Measurements from ENCODE around the gene RPS6KB2.

The RPS6KB2 gene

DNA sequence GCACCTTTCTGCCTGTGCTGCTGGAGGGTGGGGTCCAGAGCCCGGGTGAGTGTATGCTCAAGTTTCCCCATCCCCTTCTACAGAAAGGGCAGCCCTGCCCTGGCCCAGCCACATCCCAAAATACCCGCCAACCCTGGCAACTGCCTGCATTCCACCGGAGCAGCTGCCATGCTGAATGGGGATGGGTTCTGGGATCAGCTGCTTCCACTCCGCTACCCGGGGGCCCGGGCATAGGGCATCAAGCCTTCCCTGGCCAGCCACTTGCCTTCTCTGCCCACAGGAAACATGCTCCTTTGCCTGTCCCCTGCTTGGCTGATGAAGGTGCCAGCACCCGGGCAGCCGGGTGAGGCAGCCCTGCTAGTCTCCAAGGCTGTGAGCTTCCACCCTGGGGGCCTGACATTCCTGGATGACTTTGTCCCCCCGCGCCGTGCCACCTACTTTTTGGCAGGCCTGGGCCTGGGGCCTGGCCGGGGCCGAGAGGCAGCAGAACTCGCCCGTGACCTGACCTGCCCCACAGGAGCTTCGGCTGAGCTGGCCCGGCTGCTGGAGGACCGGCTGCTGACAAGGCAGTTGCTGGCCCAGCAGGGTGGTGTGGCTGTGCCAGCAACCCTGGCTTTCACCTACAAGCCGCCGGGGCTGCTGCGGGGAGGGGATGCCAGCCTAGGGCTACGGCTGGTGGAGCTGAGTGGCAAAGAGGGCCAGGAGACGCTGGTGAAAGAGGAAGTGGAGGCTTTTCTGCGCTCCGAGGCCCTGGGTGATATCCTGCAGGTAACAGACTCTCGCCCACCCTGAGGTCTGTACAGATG, 9.6 kb upstream of the RPS6KB2 start:
- no peak for DNase-seq (ENCODE audit: low read depth)
- H3K4me3 ChIP-seq (ENCODE audit: low read depth, low read length) = no peak overlapping the region
- TF ChIP-seq, protein P1, sequence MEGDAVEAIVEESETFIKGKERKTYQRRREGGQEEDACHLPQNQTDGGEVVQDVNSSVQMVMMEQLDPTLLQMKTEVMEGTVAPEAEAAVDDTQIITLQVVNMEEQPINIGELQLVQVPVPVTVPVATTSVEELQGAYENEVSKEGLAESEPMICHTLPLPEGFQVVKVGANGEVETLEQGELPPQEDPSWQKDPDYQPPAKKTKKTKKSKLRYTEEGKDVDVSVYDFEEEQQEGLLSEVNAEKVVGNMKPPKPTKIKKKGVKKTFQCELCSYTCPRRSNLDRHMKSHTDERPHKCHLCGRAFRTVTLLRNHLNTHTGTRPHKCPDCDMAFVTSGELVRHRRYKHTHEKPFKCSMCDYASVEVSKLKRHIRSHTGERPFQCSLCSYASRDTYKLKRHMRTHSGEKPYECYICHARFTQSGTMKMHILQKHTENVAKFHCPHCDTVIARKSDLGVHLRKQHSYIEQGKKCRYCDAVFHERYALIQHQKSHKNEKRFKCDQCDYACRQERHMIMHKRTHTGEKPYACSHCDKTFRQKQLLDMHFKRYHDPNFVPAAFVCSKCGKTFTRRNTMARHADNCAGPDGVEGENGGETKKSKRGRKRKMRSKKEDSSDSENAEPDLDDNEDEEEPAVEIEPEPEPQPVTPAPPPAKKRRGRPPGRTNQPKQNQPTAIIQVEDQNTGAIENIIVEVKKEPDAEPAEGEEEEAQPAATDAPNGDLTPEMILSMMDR (IDR thresholded peaks at IDR 0.05; ENCODE audit: insufficient read depth, low read depth, low read length, missing control alignments) = no peak

DNA sequence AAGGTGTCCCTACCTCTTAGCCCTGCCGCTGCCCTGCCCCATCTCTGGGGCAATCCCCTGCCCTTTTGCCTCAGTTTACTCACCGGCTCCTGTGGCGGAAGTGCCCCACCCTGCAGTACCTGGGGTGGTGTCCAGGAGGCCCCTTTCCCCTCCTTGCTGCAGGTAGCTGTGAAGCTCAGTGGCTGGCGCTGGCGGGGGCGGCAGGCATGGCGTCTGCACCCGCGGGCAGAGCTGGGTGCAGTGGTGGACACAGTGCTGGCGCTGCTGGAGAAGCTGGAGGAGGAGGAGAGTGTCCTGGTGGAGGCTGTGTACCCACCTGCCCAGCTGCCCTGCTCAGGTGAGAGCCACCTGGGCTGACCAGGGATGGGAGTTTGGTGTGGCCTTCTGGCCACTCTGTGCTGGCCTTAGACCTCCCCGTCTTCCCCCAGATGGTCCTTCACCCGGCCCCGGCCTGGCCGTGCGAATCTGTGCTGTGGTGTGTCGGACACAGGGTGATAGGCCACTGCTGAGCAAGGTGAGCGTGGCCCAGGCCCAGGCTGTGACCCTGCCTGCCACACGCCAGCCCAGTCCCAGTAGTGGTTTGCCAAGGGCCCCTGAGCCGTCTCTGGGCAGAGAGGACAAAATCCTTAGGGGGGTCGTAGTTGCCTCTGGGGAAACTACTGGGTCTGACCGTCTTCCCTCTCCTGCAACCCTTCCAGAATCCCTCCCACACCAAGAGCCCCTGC, 8.8 kb upstream of the RPS6KB2 start:
- no peak for DNase-seq (ENCODE audit: low read depth)
- TF ChIP-seq, protein P1 (IDR thresholded peaks at IDR 0.05; ENCODE audit: insufficient read depth, low read depth, low read length, missing control alignments) = no peak
- H3K4me3 ChIP-seq (ENCODE audit: low read depth, low read length) = no peak overlapping the region

- DNase-seq (ENCODE audit: low read depth) = no peak
- H3K4me3 ChIP-seq (ENCODE audit: low read depth, low read length) = peak overlapping the region; percentile 41
- TF ChIP-seq, protein P1 (IDR thresholded peaks at IDR 0.05; ENCODE audit: insufficient read depth, low read depth, low read length, missing control alignments) = no peak
Observed at GRCh38 chr11:67420147-67420645, 8.1 kb upstream of the RPS6KB2 start.

GRCh38 chr11:67420646-67421429, 7.5 kb upstream of the RPS6KB2 start:
- H3K4me3 ChIP-seq (ENCODE audit: low read depth, low read length) = peak overlapping the region; percentile 41
- TF ChIP-seq, protein P1 (IDR thresholded peaks at IDR 0.05; ENCODE audit: insufficient read depth, low read depth, low read length, missing control alignments) = no peak
- peak; percentile 97 for DNase-seq (ENCODE audit: low read depth)

DNA sequence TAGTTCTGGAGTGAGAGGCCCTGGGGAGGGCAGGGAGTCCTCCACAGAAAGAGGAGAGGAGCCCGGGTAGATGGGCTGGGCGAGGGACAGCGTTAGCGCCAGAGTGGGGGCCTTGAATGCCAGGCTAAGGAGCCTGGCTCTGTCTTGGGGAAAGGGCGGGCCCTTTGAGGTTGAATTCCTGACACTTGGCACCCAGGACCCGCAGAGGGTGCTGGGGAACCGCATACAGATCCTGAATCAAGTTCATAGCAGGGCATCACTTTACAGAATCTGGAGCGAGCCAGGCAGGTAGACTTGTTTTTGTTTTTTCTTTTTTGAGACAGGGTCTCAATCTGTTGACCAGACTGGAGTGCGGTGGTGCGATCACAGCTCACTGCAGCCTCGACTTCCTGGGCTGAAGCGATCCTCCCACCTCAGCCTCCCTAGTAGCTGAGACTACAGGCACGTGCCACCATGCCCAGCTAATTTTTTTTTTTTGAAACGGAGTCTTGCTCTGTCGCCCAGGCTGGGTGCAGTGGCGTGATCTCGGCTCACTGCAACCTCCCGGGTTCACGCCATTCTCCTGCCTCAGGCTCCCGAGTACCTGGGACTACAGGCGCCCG, 6.8 kb upstream of the RPS6KB2 start:
- DNase-seq (ENCODE audit: low read depth) = no peak
- H3K4me3 ChIP-seq (ENCODE audit: low read depth, low read length) = no peak overlapping the region
- TF ChIP-seq, protein P1 (IDR thresholded peaks at IDR 0.05; ENCODE audit: insufficient read depth, low read depth, low read length, missing control alignments) = no peak

- H3K4me3 ChIP-seq (ENCODE audit: low read depth, low read length) = no peak overlapping the region
- DNase-seq (ENCODE audit: low read depth) = no peak
- TF ChIP-seq, protein P1 (IDR thresholded peaks at IDR 0.05; ENCODE audit: insufficient read depth, low read depth, low read length, missing control alignments) = no peak
Observed at GRCh38 chr11:67422891-67423290, 5.4 kb upstream of the RPS6KB2 start.

Measured in GM12865 (cell line).